ENCODE measurements around the gene TTLL8.

Gene TTLL8

GRCh38 chr22:50059881-50060262, 1.8 kb upstream of the TTLL8 start:
- H3K9me3 ChIP-seq (ENCODE audit: control insufficient read depth, insufficient read depth, low read length), result no peaks in the 10 kb centered on the region
- H3K36me3 ChIP-seq (ENCODE audit: control insufficient read depth, insufficient read depth, low read length), result no peaks in the 10 kb centered on the region
- H3K4me1 ChIP-seq (ENCODE audit: control insufficient read depth, insufficient read depth, low read length), result peaks cover 2% of the 10 kb centered on the region
- H3K9ac ChIP-seq (ENCODE audit: low read depth, low read length), result no peak overlapping the region
- no peak overlapping the region for H3K4me3 ChIP-seq (ENCODE audit: low read depth, low read length)
- H3K27me3 ChIP-seq (ENCODE audit: control insufficient read depth, insufficient read depth, low read length), result peaks cover 26% of the 10 kb centered on the region
- H3K27ac ChIP-seq (ENCODE audit: low read depth, low read length), result no peak overlapping the region

DNA sequence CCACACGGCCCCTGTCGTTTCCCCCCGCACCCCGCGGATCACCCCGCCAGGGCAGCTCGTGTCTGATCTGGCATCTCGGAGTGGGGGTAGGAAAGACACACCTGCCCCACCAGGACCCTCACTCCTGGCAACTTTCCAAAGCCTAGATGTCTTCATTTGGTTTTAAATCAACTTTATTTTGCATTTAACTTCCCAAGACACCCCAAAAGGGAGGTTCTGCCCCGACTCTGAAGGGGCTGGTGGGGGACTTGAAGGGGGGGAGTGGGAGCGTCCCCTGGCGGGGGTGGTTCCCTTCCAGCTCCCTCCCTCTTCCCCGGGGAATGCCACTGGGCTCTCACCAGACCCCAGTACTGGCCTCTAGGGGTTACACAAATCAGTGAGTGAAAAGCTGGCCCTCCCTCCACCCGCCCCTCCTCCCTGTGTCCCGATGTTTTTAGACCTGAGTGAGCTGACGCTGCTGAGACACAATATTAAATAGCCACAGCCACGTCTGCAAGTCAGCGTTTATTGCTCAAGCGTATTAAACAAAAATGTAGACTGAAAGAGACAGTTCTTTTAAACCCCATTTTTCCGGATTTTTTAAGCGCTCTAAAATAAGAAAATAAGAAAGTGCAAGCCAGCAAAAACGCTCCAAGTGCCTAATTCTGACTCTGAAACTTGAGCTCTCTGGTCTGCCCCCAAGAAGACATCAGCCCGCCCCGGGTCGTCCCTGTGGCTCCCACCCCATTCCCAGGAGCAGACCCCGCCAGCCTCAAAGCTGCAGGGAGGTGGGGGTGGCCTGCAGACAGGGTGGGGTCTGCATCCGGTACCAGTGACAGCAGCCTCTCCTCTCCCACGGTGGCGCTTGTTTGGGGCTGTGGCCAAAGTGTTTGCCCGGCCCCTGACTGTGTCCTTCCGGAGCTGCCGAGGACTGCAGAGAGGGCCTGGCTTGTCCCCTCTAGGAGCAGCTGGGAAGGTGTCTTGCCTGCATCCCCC, 1.1 kb upstream of the TTLL8 start:
- H3K9me3 ChIP-seq (ENCODE audit: control insufficient read depth, insufficient read depth, low read length), result no peaks in the 10 kb centered on the region
- peaks cover 26% of the 10 kb centered on the region for H3K27me3 ChIP-seq (ENCODE audit: control insufficient read depth, insufficient read depth, low read length)
- peaks cover 2% of the 10 kb centered on the region for H3K4me1 ChIP-seq (ENCODE audit: control insufficient read depth, insufficient read depth, low read length)
- no peak overlapping the region for H3K27ac ChIP-seq (ENCODE audit: low read depth, low read length)
- H3K9ac ChIP-seq (ENCODE audit: low read depth, low read length), result no peak overlapping the region
- peak overlapping the region; percentile 58 for H3K4me3 ChIP-seq (ENCODE audit: low read depth, low read length)
- no peaks in the 10 kb centered on the region for H3K36me3 ChIP-seq (ENCODE audit: control insufficient read depth, insufficient read depth, low read length)

- no peak overlapping the region for H3K27ac ChIP-seq (ENCODE audit: low read depth, low read length)
- no peaks in the 10 kb centered on the region; the same call in 1 of the 2 replicates for H3K9me3 ChIP-seq (ENCODE audit: control insufficient read depth, insufficient read depth, low read length)
- no peak overlapping the region for H3K9ac ChIP-seq (ENCODE audit: low read depth, low read length)
- no peak overlapping the region for H3K4me3 ChIP-seq (ENCODE audit: low read depth, low read length)
- H3K4me1 ChIP-seq (ENCODE audit: control insufficient read depth, insufficient read depth, low read length), result peaks cover 2% of the 10 kb centered on the region
- H3K36me3 ChIP-seq (ENCODE audit: control insufficient read depth, insufficient read depth, low read length), result no peaks in the 10 kb centered on the region
- H3K27me3 ChIP-seq (ENCODE audit: control insufficient read depth, insufficient read depth, low read length), result peaks cover 26% of the 10 kb centered on the region
Measured at GRCh38 chr22:50057278-50058060, 629 bp downstream of the TTLL8 start.

- H3K9me3 ChIP-seq (ENCODE audit: control insufficient read depth, insufficient read depth, low read length), result no peaks in the 10 kb centered on the region; the same call in 1 of the 2 replicates
- no peak overlapping the region for H3K9ac ChIP-seq (ENCODE audit: low read depth, low read length)
- peaks cover 2% of the 10 kb centered on the region for H3K4me1 ChIP-seq (ENCODE audit: control insufficient read depth, insufficient read depth, low read length)
- no peaks in the 10 kb centered on the region for H3K36me3 ChIP-seq (ENCODE audit: control insufficient read depth, insufficient read depth, low read length)
- no peak overlapping the region for H3K27ac ChIP-seq (ENCODE audit: low read depth, low read length)
- H3K27me3 ChIP-seq (ENCODE audit: control insufficient read depth, insufficient read depth, low read length), result peaks cover 26% of the 10 kb centered on the region
- no peak overlapping the region for H3K4me3 ChIP-seq (ENCODE audit: low read depth, low read length)
Measured at GRCh38 chr22:50056214-50056972, 1.7 kb downstream of the TTLL8 start.

- Histone ChIP-seq H3K9ac (ENCODE audit: low read depth, low read length) (no peak overlapping the region), H3K27ac (ENCODE audit: low read depth, low read length) (no peak overlapping the region), H3K9me3 (ENCODE audit: control insufficient read depth, insufficient read depth, low read length) (no peaks in the 10 kb centered on the region; the same call in 1 of the 2 replicates), H3K4me1 (ENCODE audit: control insufficient read depth, insufficient read depth, low read length) (no peaks in the 10 kb centered on the region), H3K27me3 (ENCODE audit: control insufficient read depth, insufficient read depth, low read length) (peaks cover 13% of the 10 kb centered on the region), H3K36me3 (ENCODE audit: control insufficient read depth, insufficient read depth, low read length) (no peaks in the 10 kb centered on the region), H3K4me3 (ENCODE audit: low read depth, low read length) (no peak overlapping the region)
Measured at GRCh38 chr22:50053861-50054260, 4.2 kb downstream of the TTLL8 start.

DNA sequence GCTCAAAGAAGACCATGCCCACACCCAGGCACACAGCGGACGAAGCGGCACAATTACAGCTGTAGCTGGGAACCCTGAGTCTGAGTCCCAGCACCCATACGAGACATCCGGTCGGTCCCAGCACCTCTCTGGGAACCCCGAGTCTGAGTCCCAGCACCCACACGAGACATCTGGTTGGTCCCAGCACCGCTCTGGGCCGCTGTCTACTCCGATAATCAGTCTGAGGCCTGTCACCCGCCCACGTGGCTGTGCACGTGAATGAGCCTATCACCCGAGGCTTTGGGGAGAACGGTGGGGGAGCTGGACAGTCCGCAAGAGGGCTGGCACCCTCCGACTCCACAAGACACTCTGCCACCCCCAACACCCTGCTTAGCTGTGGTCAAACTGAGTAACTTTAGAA, 6.2 kb downstream of the TTLL8 start:
- no peaks in the 10 kb centered on the region; the same call in 1 of the 2 replicates for H3K27me3 ChIP-seq (ENCODE audit: control insufficient read depth, insufficient read depth, low read length)
- no peak overlapping the region for H3K4me3 ChIP-seq (ENCODE audit: low read depth, low read length)
- H3K36me3 ChIP-seq (ENCODE audit: control insufficient read depth, insufficient read depth, low read length), result no peaks in the 10 kb centered on the region
- H3K27ac ChIP-seq (ENCODE audit: low read depth, low read length), result no peak overlapping the region
- H3K9ac ChIP-seq (ENCODE audit: low read depth, low read length), result no peak overlapping the region
- H3K4me1 ChIP-seq (ENCODE audit: control insufficient read depth, insufficient read depth, low read length), result no peaks in the 10 kb centered on the region
- no peaks in the 10 kb centered on the region; the same call in 1 of the 2 replicates for H3K9me3 ChIP-seq (ENCODE audit: control insufficient read depth, insufficient read depth, low read length)

GRCh38 chr22:50049299-50050195, 8.6 kb downstream of the TTLL8 start:
- Histone ChIP-seq H3K4me1 (ENCODE audit: control insufficient read depth, insufficient read depth, low read length) (no peaks in the 10 kb centered on the region), H3K27me3 (ENCODE audit: control insufficient read depth, insufficient read depth, low read length) (no peaks in the 10 kb centered on the region), H3K9me3 (ENCODE audit: control insufficient read depth, insufficient read depth, low read length) (no peaks in the 10 kb centered on the region; the same call in 1 of the 2 replicates), H3K9ac (ENCODE audit: low read depth, low read length) (no peak overlapping the region), H3K27ac (ENCODE audit: low read depth, low read length) (no peak overlapping the region), H3K4me3 (ENCODE audit: low read depth, low read length) (no peak overlapping the region), H3K36me3 (ENCODE audit: control insufficient read depth, insufficient read depth, low read length) (no peaks in the 10 kb centered on the region)

DNA sequence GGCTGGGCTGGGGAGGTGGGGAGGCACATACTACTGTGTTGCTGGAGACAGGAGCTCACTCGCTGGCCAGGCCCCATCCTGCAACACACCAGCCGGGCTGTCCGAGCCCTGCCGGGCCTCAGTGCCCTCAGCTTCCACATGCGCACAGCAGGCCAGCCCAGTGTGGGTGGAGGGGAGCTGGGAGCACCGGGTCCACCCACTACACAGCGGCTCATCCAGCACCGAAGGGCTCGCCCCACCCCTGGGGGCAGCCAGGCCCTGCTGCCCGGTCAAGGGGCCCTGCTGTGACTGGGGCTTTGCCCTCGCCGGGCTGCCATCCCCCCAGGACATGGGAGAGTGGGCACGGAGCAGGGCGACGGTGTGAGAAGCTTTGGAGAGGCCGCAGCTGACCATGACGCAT, 9.3 kb downstream of the TTLL8 start:
- no peak overlapping the region for H3K9ac ChIP-seq (ENCODE audit: low read depth, low read length)
- H3K9me3 ChIP-seq (ENCODE audit: control insufficient read depth, insufficient read depth, low read length), result no peaks in the 10 kb centered on the region; the same call in 1 of the 2 replicates
- H3K4me1 ChIP-seq (ENCODE audit: control insufficient read depth, insufficient read depth, low read length), result no peaks in the 10 kb centered on the region
- H3K27ac ChIP-seq (ENCODE audit: low read depth, low read length), result no peak overlapping the region
- H3K36me3 ChIP-seq (ENCODE audit: control insufficient read depth, insufficient read depth, low read length), result no peaks in the 10 kb centered on the region
- H3K27me3 ChIP-seq (ENCODE audit: control insufficient read depth, insufficient read depth, low read length), result no peaks in the 10 kb centered on the region
- no peak overlapping the region for H3K4me3 ChIP-seq (ENCODE audit: low read depth, low read length)

GRCh38 chr22:50048061-50048765, 9.9 kb downstream of the TTLL8 start:
- H3K4me3 ChIP-seq (ENCODE audit: low read depth, low read length), result no peak overlapping the region
- no peak overlapping the region for H3K9ac ChIP-seq (ENCODE audit: low read depth, low read length)
- no peak overlapping the region for H3K27ac ChIP-seq (ENCODE audit: low read depth, low read length)
- H3K27me3 ChIP-seq (ENCODE audit: control insufficient read depth, insufficient read depth, low read length), result no peaks in the 10 kb centered on the region
- no peaks in the 10 kb centered on the region for H3K36me3 ChIP-seq (ENCODE audit: control insufficient read depth, insufficient read depth, low read length)
- H3K4me1 ChIP-seq (ENCODE audit: control insufficient read depth, insufficient read depth, low read length), result no peaks in the 10 kb centered on the region
- H3K9me3 ChIP-seq (ENCODE audit: control insufficient read depth, insufficient read depth, low read length), result no peaks in the 10 kb centered on the region; the same call in 1 of the 2 replicates
